ENCODE measurements around the gene GEMIN2.
"Not testable (repeated sequence)": the region's sequence is repeated elsewhere in the genome, so short reads cannot be mapped to it uniquely, and the experiment has no call there.

The GEMIN2 gene

DNA sequence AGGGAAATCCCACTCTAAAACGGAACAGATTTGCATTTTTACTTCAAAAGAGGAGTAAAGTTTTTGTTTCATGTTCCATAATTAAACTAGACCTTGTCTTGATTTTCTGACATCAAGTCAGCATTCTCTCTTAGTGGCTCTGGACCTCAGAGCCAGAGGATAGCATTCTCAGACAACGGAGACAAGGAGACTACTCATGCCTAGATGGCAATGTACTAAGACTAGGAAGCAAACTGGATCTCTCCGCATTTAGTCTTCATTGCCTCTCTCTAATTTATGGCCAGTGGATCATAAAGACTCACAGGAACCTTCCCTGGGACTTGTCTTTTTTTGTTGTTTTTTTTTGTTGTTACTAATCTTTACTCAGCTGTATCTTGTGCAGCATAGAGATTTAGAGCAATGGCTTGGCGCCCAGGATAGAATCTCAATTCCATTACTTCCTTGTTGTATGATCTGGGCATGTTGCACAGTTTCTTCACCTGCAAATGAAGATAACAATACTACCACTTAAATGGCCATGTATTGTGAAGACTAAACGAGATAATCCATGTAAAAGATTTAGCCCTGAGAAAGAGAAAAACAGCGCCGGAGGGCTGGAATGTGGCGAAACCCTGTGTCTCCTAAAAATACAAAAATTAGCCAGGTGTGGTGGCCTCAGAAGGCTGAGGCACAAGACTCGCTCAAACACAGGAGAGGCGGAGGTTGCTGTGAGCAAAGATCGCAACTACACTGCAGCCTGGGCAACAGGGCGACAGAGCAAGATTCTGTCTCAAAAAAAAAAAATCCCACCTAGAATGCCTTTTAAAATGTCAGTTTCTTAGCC is 4.0 kb upstream of the GEMIN2 start:
- no peak for DNase-seq (ENCODE audit: low read depth in 2 of 2)

- DNase-seq (ENCODE audit: low read depth in 2 of 2): no peak
Observed at GRCh38 chr14:39113685-39114072, 444 bp upstream of the GEMIN2 start.

GRCh38 chr14:39122330-39123138 is 8.4 kb downstream of the GEMIN2 start:
- DNase-seq (ENCODE audit: low read depth in 2 of 2): no peak

GRCh38 chr14:39137835-39138234 is 23.7 kb downstream of the GEMIN2 start:
- DNase-seq (ENCODE audit: low read depth in 2 of 2): not testable (repeated sequence)

- no peak for DNase-seq (ENCODE audit: low read depth in 2 of 2)
Observed at GRCh38 chr14:39138440-39138839, 24.3 kb downstream of the GEMIN2 start.

DNA sequence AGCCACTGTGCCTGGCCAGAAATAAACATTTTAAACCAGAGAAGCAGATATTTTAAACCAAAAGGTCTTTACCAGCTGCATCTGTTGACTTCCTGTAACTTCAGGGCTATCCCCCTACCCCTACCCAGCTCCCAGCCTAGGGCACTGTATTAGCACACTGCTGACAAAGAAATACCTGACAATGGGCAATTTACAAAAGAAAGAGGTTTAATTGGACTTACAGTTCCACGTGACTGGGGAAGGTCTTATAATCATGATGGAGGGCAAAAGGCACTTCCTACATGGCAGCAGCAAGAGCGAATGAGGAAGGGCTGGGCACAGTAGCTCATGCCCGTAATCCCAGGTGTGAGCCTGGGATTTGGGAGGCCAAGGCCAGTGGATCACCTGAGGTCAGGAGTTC is 26.0 kb downstream of the GEMIN2 start:
- DNase-seq (ENCODE audit: low read depth in 2 of 2): no peak

DNA sequence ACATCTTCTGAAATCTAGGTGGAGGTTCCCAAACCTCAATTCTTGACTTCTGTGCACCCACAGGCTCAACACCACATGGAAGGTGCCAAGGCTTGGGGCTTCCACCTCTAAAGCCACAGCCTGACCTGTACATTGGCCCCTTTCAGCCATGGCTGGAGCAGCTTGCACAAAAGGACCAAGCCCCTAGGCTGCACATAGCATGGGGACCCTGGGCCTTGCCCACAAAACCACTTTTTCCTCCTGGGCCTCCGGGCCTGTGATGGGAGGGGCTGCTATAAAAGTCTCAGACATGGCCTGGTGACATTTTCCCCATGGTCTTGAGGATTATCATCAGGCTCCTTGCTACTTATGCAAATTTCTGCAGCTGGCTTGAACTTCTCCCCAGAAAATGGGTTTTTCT is 27.5 kb downstream of the GEMIN2 start:
- not testable (repeated sequence) for DNase-seq (ENCODE audit: low read depth in 2 of 2)

DNA sequence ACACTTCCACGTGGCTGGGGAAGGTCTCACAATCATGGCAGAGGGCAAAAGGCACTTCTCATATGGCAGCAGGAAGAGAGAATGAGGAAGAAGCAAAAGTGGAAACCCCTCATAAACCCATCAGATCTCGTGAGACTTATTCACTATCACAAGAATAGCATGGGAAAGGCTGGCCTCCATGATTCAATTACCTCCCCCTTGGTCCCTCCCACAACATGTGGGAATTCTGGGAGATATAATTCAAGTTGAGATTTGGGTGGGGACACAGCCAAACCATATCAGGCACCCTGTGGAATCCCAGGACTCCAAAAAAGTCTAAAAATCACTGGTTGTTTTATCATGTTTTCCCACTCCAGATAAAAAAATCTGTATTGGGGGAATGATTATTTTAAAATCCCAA is 29.1 kb downstream of the GEMIN2 start:
- not testable (repeated sequence) for DNase-seq (ENCODE audit: low read depth in 2 of 2)

DNA sequence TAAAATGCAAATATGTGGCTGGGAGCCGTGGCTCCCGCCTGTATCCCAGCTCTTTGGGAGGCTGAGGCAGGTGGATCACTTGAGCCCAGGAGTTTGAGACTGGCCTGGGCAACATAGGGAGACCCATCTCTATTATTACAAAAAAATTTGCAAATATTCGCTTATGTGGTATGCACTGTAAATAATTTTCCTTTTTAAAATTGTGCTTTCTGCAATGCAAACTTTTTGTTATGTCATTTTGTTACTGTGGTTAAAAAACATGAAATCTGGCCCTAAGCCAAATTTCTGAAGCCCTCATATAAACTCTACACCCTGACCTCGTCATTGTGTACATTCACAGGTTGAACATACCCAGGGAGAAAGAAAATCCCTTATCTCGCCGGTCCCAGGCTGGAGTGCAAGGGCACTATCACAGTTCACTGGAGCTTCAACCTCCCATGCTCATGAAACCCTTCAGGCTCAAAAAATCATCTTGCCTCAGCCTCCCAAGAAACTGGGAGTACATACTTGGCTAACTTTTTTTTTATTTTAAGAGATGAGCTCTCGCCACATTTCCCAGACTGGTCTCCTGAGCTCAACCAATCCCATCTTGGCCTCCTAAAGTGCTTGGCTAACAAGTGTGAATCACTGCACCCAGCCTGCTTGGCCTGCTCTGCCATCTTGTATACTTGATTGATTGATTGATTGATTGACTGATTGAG is 31.3 kb downstream of the GEMIN2 start:
- no peak for DNase-seq (ENCODE audit: low read depth in 2 of 2)

GRCh38 chr14:39154594-39155189 is 40.6 kb downstream of the GEMIN2 start:
- DNase-seq (ENCODE audit: low read depth in 2 of 2): no peak

DNA sequence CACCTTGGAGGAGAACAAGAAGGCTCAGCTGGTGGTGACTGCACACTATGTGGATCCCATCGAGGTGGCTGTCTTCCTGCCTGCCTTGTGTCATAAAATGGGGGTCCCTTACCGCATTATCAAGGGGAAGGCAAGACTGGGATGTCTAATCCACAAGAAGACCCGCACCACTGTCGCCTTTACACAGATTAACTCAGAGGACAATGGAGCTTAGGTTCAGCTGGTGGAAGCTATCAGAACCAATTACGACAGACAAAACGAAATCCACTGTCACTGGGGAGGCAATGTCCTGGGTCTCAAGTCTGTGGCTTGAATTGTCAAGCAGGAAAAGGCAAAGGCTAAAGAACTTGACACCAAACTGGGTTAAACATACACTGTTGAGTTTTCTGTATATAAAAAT is 43.4 kb downstream of the GEMIN2 start:
- DNase-seq (ENCODE audit: low read depth in 2 of 2): no peak

DNA sequence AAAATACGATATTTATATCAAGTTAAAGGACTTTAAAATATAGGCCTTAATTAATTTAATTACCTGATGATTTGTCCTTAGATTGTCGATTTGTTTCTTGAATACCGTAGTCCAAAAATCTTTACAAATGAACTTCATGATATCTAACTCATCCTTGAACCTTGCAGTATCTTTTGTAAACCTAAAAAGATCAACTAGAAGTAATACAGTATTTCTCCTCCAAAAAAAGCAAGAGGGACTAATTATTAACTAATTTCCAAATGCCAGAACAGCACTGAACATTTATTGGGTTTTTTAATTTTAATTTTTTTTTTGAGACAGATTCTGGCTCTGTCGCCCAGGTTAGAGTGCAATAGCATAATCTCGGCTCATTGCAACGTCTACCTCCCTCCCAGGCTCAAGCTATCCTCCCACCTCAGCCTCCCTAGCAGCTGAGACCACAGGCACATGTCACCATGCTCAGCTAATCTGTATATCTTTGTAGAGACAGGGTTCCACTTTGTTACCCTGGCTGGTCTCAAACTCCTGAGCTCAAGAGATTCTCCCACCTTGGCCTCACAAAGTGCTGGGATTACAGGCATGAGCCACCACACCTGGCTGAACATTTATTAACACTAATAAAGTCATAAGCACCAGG is 44.2 kb downstream of the GEMIN2 start:
- DNase-seq (ENCODE audit: low read depth in 2 of 2): no peak

- DNase-seq (ENCODE audit: low read depth in 2 of 2): no peak
Observed at GRCh38 chr14:39160494-39160893, 46.4 kb downstream of the GEMIN2 start.

DNA sequence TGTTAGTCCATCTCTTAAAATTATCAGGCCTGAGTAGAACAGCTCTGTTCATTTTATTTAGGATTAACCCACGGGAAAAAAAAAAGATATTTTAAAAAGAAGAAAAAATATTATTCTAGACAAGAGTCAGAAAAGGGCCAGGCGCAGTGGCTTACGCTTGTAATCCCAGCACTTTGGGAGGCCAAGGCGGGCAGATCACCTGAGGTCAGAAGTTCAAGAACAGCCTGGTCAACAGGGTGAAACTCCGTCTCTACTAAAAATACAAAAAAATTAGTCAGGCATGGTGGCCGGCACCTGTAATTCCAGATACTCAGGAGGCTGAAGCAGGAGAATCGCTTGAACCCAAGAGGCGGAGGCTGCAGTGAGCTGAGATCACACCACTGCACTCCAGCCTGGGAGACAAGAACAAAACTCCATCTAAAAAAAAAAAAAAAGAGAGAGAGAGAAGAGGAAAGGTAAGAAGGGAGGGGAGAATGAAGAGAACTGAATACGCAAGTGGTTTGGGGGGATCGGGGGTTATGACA is 53.7 kb downstream of the GEMIN2 start:
- not testable (repeated sequence) for DNase-seq (ENCODE audit: low read depth in 2 of 2)

- no peak for DNase-seq (ENCODE audit: low read depth in 2 of 2)
Observed at GRCh38 chr14:39168591-39168990, 54.5 kb downstream of the GEMIN2 start.

DNA sequence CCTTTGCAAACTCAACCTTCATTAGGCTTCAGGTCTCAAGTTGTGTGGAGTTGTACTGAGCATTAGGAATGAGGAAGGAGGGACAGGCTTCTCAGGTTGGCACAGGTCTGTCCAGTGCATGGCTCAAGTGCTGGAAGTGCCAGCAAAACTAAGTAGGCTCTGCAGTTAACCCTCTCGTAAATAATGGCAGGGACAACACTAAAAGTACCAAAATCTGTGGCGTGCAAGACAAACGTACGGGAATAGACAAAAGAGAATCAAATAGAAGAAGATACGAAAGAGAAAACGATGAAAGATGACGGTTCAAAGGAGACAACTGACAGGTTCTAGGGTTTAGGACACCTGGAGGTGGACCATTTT is 55.4 kb downstream of the GEMIN2 start:
- no peak for DNase-seq (ENCODE audit: low read depth in 2 of 2)

GRCh38 chr14:39173198-39173597 is 59.1 kb downstream of the GEMIN2 start:
- no peak for DNase-seq (ENCODE audit: low read depth in 2 of 2)

DNA sequence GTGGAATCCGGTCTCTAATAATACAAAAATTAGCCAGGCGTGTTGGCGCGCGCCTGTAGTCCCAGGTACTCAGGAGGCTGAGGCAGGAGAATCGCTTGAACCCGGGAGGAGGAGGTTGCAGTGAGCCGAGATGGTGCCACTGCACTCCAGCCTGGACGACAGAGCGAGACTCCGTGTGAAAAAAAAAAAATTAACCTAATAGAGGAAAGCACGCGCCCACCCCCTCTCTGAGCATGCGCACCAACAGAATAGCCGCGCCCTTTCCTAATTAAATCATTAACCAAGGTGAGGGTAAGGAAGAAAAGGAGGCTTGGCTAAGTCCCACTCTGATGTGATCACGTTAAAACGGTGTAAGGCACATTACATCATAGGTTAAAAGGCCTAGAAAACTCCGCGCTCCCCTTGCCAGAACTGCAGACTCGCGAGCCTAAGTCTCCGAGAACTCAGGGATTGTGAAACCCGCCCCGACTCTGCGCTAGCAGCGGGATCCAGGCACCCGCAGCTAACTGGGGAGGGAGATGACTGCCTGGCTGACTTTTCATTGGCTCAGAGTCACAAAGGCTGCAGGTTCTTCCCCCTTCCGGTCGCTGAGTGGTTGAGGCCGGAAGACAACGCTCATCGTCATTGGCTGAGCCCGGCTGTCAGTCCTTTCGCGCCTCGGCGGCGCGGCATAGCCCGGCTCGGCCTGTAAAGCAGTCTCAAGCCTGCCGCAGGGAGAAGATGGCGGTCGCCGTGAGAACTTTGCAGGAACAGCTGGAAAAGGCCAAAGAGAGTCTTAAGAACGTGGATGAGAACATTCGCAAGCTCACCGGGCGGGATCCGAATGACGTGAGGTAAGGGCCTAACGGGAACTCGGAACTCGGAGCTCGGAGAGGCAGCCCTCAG is 60.7 kb downstream of the GEMIN2 start, which contains the start of gene PNN:
Gene PNN (plus strand): TSS at position 695 of the 885 bp plus-strand sequence. CDS start 26 bp downstream, at position 721.
- DNase-seq (ENCODE audit: low read depth in 2 of 2): peak; percentile 95

GRCh38 chr14:39175445-39176262 is 61.5 kb downstream of the GEMIN2 start:
- DNase-seq (ENCODE audit: low read depth in 2 of 2): peak; percentile 7 to 12
